Activated CD4-positive, alpha-beta T cell treated with anti-CD3 and anti-CD28 coated beads, Interleukin-2, amount 50 U/mL, for 4 hours (primary cell): ENCODE measurements around the gene SRCIN1.
"Not testable (repeated sequence)": the region's sequence is repeated elsewhere in the genome, so short reads cannot be mapped to it uniquely, and the experiment has no call there.

Experiments
- DNase-seq, 2 experiments: peaks; one replicate each; pipeline ENCODE4 v3.0.0-alpha.2; 2020

The SRCIN1 gene

GRCh38 chr17:38507436-38507835, 98.3 kb downstream of the SRCIN1 start:
- DNase-seq, result no peak

- no peak for DNase-seq
Observed at GRCh38 chr17:38504216-38504615, 101.5 kb downstream of the SRCIN1 start.

DNA sequence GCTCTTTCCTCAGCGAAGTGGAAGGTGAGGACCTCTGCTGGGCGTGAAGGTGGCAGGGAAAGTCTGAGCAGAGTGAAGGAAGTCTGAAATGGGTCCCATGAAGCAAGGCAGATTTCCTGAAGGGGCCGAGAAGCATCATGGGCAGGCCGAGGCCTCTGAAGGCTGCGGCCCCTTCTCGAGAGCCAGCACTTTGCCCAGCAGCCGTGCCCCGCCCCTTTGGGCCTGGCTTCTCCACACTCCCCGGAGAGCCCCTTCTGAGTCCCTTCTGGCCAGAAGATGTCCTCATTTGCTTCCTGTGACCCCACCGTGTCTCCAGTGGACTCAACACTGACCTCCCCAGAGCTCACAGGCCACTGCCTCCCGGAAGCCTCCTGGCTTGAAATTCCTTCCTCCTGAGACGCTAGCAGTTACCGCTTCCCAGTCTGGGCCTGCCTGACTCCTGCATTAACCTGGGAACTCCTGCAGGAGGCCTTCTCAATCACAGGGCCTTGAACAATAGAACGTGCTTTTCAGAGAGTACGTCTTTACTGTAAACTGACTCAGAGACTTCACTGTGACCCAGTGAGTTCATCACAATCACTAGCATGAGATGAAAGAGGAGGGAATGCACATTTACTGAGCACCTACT, 102.4 kb downstream of the SRCIN1 start:
- not testable (repeated sequence) for DNase-seq

DNA sequence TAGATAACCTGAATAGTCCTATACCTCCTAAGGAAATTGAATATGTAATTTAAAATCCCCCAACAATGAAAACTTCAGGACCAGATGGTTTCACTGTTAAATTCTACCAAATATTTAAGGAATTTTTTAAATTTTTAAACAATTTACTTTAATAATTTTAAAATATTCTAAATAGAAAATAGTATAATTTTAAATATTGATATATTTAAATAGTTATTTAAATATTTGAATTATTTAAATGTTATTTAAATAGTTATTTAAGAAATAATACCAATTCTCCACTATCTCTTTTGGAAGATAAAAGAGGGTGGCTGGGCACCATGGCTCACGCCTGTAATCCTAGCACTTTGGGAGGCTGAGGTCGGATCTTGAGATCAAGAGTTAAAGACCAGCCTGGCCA, 104.0 kb downstream of the SRCIN1 start:
- not testable (repeated sequence) for DNase-seq

GRCh38 chr17:38499230-38499629, 106.5 kb downstream of the SRCIN1 start:
- not testable (repeated sequence) for DNase-seq

DNA sequence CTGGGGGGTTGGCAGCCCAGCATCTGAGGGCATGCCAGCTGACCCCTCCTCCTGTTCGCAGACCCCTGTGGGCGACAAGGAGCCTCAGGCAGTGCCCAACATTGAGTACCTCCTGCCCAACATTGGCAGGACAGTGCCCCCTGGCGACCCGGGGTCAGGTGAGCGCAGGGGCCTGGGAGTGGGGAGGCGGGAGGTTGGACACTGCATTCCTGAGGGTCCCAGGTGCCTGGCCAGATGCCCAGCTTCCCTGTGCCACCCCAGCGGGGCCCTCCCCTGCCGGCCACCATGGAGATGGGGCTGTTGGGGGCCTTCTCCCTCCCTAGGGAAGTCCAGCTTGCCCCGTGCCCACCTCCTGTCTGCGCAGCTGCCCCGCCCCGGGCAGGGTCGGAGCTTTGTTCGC, 107.4 kb downstream of the SRCIN1 start:
- DNase-seq, result no peak

GRCh38 chr17:38497656-38498055, 108.1 kb downstream of the SRCIN1 start:
- not testable (repeated sequence) for DNase-seq

- not testable (repeated sequence) for DNase-seq
Observed at GRCh38 chr17:38494152-38494551, 111.6 kb downstream of the SRCIN1 start.

DNA sequence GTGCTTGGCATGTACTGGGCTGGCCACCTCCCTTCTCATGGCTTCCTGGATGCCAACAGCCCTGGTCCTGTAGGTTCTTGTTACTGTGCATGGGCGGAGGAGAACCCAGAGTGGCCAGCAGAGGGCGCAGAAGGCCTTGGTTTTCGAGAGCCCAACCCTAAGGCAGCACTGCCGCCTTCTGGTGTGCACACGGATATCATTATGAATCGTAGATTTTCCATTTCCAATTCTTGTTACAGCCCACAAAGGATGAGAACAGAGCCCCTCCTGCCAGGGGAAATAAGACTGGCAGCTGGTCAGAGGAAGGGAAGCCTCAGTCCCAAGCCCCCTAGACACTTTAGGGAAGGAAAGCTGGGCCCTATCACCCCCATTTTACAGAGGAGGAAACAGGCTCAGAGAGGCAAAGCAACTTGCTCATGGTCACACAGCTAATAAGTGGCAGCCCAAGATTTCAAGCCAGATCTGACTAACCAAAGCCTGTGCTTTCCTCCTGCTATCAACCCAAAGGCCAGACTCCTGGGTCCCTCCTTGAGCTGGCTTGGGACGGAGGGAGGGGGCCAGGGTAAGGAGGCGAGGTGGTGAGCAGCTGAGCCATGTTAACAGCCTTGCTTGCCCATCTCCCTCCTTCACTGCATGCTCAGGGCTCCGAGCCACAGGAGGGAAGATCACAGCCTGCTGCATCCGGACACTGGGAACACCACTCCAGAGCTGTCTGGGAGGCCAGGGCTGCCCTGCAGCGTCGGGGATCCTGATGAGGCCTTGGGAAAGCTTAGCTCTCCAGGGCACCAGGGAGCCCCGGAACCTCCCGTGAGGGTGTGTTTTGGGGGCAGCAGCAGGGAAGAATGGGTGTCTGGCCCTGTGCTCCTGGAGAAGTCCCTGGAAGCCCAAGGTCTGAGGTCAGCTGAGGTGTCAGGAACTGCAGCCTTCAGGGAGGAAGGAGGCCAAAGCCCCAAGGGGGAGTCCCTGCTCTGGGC, 113.4 kb downstream of the SRCIN1 start:
- DNase-seq, result peak; percentile 91 to 92

DNA sequence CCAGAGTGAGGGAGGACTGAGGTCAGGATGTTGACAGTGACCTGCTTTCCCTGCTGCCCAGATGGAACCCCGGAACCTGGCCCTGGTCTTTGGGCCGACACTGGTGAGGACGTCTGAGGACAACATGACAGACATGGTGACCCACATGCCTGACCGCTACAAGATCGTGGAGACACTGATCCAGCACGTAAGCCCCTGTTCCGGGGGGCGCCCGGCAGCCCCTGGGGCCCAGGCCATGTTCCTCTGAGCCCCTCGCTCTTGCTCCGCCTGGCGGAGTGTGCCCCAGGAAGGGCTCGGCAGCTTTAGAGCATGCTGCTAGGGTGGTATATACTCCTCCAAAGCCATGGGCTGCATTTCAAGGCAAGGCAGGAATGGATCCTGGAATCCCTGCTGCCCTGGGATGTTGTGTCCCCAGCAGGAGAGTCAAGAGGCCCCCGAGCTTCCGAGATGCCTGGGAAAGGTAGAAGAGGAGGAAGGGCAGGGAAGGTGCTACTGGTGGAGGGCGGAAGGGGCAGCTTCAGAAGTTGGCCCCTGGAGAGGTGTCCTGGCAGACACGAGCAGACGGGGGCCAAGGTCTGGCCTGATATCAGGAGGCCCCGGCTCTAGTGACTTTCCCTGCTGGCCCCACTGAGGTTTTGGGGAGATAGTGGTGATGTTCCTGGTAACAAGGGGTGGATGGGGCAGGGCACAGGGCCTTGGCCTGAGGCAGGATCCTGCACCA, 114.2 kb downstream of the SRCIN1 start:
- not testable (repeated sequence) for DNase-seq

GRCh38 chr17:38489774-38490173, 116.0 kb downstream of the SRCIN1 start:
- not testable (repeated sequence) for DNase-seq

DNA sequence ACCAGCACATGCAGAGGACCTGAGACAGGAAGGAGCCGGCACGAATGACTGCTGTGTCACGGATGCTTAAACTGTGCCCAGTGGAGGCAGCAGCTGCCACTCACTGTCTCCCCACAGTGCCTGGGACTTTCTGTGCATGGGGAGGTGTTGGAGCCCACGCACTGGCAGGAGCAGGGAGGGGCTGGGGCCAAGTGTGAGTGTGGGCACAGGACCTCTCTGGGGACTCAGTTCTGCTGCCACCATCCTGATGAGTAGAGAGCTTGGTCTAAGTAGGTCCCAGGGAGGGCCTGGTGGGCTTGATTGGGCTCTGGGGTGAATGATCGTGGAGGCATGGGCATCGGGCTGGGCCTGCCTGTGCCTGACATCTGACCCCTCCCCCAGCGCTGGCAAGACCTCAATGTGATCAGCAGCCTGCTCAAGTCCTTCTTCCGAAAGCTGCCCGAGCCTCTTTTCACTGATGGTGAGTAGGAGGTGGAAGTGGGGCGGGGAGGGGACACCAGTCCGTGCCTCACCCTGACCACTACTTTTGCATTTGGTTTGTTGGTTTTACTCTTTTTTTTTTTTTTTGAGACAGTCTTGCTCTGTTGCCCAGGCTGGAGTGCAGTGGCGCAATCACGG, 120.0 kb downstream of the SRCIN1 start:
- peak; percentile 20 to 27 for DNase-seq

DNA sequence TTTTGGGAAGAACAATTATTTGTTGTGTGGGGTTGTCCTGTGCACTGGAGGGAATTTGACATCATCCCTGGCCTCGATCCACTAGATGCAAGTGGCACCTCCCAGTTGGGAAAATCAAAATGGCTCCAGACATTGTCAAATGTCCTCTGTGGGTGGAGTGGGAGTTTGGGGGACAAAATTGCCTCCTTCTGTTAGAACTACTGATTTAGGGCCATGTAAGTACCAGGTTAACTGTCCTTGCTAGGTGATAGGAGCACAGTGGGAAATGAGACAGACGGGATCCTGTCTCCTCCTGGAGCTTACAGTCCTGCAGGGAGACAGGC, 120.6 kb downstream of the SRCIN1 start:
- DNase-seq, result no peak

DNA sequence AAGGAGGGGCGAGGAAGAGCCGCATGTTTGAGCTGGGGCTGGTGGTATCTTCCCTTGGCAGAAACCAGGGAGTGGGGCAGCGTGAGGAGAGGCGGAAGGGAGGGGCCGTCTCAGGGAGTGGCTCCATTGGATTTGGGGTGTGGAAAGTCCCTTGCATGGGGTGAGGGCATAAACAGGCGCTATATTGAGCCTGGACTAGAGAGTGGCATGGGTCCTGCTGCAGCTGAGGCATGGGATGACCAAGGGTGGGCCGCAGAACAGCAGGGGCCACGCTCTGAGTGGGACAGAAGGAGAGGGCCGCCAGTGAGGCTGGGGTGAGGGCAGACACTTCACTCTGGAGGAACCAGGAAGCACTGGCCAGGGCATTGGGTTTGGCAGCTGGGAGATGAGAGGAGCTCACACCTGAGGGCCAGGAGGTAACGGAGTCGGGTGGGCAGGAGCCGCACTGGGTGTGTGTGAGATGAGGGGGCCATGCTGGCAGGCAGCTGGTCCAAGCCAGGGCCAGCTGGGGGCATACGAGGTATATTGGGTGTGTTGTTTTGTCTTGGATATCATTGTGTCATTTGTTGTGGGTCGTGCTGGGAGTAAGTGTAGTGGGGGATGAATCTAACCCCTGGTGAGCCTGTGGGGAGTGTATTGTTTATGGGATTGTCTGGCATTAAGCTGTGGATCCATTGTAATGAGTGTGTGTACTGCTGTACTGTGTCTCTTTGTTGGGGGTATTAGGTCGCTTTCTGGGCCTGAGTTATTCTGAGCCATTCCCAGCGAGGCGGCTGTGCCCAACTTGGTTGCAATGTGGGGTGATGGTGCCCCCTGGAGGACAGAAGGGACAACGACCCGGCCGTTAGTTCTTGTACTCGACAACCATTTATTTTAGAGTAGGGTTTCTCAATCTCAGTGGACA, 121.3 kb downstream of the SRCIN1 start:
- DNase-seq, result peak; percentile 51 to 57

DNA sequence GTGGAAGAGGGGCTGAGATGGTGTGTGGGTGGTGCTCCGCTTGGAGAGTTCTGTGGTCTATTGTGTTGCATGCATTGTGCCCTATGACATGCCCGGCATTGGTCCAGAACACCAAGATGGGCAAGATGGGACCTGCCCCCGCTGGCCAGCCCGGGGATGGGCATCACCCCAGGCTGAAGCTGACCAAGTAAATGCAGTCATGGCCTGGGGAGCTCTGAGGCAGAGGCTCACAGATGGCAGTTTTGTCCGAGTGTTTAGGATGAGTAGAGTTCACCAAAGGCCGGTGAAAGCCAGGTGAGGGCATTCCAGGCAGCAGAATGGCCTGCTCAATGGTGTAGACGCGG, 123.1 kb downstream of the SRCIN1 start:
- not testable (repeated sequence) for DNase-seq

- DNase-seq, result not testable (repeated sequence)
Observed at GRCh38 chr17:38482039-38482699, 123.6 kb downstream of the SRCIN1 start.
